IMR-90 (cell line): ENCODE measurements around the gene TMEM163.

Experiments
- BHLHE40 ChIP-seq: fragments of 150-350 bp; IDR thresholded peaks from 2 replicates; pipeline ENCODE4 v1.6.1; 2016; ENCODE audit warnings: mild to moderate bottlenecking, low read depth, low read length
- CEBPB ChIP-seq: IDR thresholded peaks from 2 replicates; pipeline ENCODE4 v1.6.1; 2012; ENCODE audit warnings: low read depth, low read length, improper control_type of control experiment
- CHD1 ChIP-seq: IDR thresholded peaks from 2 replicates; pipeline ENCODE4 v1.6.1; 2012; ENCODE audit warnings: low read depth, low read length, improper control_type of control experiment
- POLR2A ChIP-seq: IDR thresholded peaks from 2 replicates; pipeline ENCODE4 v1.6.1; 2012; ENCODE audit warnings: mild to moderate bottlenecking, low read depth, low read length
- RAD21 ChIP-seq: IDR thresholded peaks from 2 replicates; pipeline ENCODE4 v1.6.1; 2012; ENCODE audit warnings: low read length, improper control_type of control experiment
- RCOR1 ChIP-seq: IDR thresholded peaks from 2 replicates; pipeline ENCODE4 v1.6.1; 2012; ENCODE audit warnings: mild to moderate bottlenecking, low read length, improper control_type of control experiment; ENCODE audit not compliant: insufficient replicate concordance
- RFX5 ChIP-seq: IDR thresholded peaks from 2 replicates; pipeline ENCODE4 v1.8.0; 2012; ENCODE audit warnings: low read depth, mild to moderate bottlenecking, low read length, moderate library complexity
- TF ChIP-seq, protein P1 (sequence below): conservative IDR thresholded peaks from 2 replicates; pipeline ENCODE4 v1.5.1; 2012; ENCODE audit warnings: mild to moderate bottlenecking, low read depth, low read length, improper control_type of control experiment
- TF ChIP-seq, protein P2 (sequence below): fragments of 150-350 bp; IDR thresholded peaks from 2 replicates; pipeline ENCODE4 v1.6.1; 2017; ENCODE audit warnings: mild to moderate bottlenecking, antibody characterized with exemption, low read length, low read depth
- TF ChIP-seq, protein P3 (sequence below): fragments of 150-350 bp; IDR thresholded peaks from 2 replicates; pipeline ENCODE4 v1.6.1; 2016; ENCODE audit warnings: low read depth, mild to moderate bottlenecking, low read length, moderate library complexity, borderline replicate concordance

DNA sequence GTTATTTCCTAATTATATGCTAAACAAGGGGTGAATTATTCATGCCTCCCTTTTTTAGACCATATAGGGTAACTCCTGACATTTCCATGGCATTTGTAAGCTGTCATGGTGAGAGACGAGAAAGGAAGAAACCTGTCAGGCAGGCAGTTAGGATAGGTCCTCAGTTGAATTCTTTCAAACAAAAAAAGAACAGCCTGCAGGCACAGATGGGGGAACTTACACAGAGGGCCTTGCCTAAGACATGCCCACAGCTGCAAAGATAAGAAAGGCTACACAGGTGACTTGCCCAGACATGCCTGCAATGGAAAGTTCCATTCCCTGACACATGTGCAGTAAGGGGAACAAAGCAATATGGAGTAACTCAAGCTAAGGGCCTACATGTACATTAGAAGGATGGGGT lies 128.1 kb downstream of the TMEM163 start:
- TF ChIP-seq, protein P1, sequence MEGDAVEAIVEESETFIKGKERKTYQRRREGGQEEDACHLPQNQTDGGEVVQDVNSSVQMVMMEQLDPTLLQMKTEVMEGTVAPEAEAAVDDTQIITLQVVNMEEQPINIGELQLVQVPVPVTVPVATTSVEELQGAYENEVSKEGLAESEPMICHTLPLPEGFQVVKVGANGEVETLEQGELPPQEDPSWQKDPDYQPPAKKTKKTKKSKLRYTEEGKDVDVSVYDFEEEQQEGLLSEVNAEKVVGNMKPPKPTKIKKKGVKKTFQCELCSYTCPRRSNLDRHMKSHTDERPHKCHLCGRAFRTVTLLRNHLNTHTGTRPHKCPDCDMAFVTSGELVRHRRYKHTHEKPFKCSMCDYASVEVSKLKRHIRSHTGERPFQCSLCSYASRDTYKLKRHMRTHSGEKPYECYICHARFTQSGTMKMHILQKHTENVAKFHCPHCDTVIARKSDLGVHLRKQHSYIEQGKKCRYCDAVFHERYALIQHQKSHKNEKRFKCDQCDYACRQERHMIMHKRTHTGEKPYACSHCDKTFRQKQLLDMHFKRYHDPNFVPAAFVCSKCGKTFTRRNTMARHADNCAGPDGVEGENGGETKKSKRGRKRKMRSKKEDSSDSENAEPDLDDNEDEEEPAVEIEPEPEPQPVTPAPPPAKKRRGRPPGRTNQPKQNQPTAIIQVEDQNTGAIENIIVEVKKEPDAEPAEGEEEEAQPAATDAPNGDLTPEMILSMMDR = no peak
- TF ChIP-seq POLR2A = no peak
- TF ChIP-seq RCOR1 = no peak
- TF ChIP-seq, protein P2, sequence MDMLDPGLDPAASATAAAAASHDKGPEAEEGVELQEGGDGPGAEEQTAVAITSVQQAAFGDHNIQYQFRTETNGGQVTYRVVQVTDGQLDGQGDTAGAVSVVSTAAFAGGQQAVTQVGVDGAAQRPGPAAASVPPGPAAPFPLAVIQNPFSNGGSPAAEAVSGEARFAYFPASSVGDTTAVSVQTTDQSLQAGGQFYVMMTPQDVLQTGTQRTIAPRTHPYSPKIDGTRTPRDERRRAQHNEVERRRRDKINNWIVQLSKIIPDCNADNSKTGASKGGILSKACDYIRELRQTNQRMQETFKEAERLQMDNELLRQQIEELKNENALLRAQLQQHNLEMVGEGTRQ = no peak
- TF ChIP-seq RAD21 = no peak
- TF ChIP-seq RFX5 = no peak
- no peak for TF ChIP-seq CHD1
- TF ChIP-seq, protein P3, sequence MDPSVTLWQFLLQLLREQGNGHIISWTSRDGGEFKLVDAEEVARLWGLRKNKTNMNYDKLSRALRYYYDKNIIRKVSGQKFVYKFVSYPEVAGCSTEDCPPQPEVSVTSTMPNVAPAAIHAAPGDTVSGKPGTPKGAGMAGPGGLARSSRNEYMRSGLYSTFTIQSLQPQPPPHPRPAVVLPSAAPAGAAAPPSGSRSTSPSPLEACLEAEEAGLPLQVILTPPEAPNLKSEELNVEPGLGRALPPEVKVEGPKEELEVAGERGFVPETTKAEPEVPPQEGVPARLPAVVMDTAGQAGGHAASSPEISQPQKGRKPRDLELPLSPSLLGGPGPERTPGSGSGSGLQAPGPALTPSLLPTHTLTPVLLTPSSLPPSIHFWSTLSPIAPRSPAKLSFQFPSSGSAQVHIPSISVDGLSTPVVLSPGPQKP = no peak
- no peak for TF ChIP-seq CEBPB
- TF ChIP-seq BHLHE40 = no peak
